Activated naive CD8-positive, alpha-beta T cell treated with anti-CD3 and anti-CD28 coated beads, Interleukin-2, amount 50 U/mL, for 24 hours (primary cell): ENCODE measurements around the gene SHISA3.

Source experiments
- ATAC-seq: fragments of 150-1000 bp; cut with Tn5 transposase; one replicate; pipeline ENCODE4 v1.10.0; 2021
- DNase-seq: peaks from one replicate; pipeline ENCODE4 v3.0.0; 2021
- H3K27ac Mint-ChIP-seq: one replicate; pipeline ENCODE4 v1.8.0; 2021; ENCODE audit warnings: mild to moderate bottlenecking, mixed read lengths
- H3K27me3 Mint-ChIP-seq: one replicate; pipeline ENCODE4 v1.8.0; 2021; ENCODE audit warnings: mixed read lengths
- H3K36me3 Mint-ChIP-seq: one replicate; pipeline ENCODE4 v1.8.0; 2021; ENCODE audit warnings: low read depth, mixed read lengths
- H3K4me1 Mint-ChIP-seq: one replicate; pipeline ENCODE4 v1.8.0; 2021; ENCODE audit warnings: mixed read lengths
- H3K4me3 Mint-ChIP-seq: one replicate; pipeline ENCODE4 v1.8.0; 2021; ENCODE audit warnings: mild to moderate bottlenecking, moderate library complexity, mixed read lengths
- H3K9me3 Mint-ChIP-seq: one replicate; pipeline ENCODE4 v1.8.0; 2021; ENCODE audit warnings: mixed read lengths

SHISA3 gene

DNA sequence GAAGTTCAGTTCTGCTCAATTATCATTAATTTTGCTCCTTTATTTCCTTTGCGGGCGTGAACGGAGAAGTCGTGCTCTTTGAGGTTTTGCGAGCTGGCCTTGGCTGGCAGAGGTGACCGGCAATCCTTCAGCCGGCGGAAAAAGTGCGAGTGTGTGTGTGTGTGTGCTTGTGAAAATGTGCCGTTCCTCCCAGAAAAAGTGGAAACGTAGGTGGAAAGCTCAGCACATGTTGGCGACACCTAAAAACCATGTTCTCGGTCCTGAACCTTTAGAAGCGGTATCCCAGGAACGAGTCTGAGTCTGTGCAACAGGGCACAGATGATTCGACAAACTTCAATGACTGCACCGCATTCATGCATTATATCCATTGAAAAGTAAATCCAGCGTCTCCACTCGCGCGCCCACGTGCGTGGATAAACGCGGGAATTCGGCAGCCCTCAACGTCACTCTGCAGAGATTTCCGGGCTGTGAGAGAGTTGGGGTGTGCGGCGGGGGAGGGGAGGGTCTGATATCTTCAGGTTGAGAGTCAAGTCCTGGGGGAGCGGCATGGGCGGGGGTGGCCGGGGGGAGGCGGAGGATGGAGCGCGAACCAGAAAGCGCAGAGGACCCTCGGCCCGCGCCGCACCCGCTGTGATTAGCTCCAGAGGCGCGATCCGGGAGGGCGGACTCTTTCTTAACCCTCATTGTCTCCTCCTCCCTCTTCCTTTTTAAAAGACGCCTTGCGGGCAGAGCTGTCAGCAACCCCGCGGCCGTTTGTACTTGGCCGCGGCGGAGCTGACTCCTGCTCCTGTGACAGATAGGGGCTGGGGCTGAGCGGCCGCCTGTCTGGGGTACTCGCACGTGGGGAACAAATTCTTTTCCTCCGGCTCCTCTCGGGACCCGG is at the start of gene SHISA3:
Gene SHISA3 (plus strand): TSS at position 737 of the 883 bp plus-strand sequence. CDS start 569 bp downstream, outside the sequence.
- Mint-ChIP-seq H3K4me1 (peaks cover 26% of the 10 kb centered on the region), H3K36me3 (no peaks in the 10 kb centered on the region), H3K27me3 (peaks cover 62% of the 10 kb centered on the region), H3K4me3 (peak within 1 kb of the TSS; percentile 71), H3K27ac (peak within 1 kb of the TSS; percentile 56), H3K9me3 (no peaks in the 10 kb centered on the region)
- ATAC-seq (peak; percentile 42), DNase-seq (peak; percentile 25)

- DNase-seq (no peak), ATAC-seq (no peak)
- Mint-ChIP-seq H3K27me3 (peaks cover 2% of the 10 kb centered on the region), H3K4me3 (no peak overlapping the region), H3K36me3 (no peaks in the 10 kb centered on the region), H3K4me1 (no peaks in the 10 kb centered on the region), H3K9me3 (no peaks in the 10 kb centered on the region), H3K27ac (no peak overlapping the region)
These were observed 49.0 kb upstream of the SHISA3 start for GRCh38 chr4:42348247-42348646.

- Mint-ChIP-seq H3K4me1 (no peaks in the 10 kb centered on the region), H3K27ac (no peak overlapping the region), H3K4me3 (no peak overlapping the region), H3K27me3 (peaks cover 2% of the 10 kb centered on the region), H3K36me3 (no peaks in the 10 kb centered on the region), H3K9me3 (no peaks in the 10 kb centered on the region)
- no peak for ATAC-seq
- no peak for DNase-seq
These were observed 48.6 kb upstream of the SHISA3 start for GRCh38 chr4:42348692-42349091.

GRCh38 chr4:42350611-42351182 is 46.6 kb upstream of the SHISA3 start:
- ATAC-seq: no peak
- no peak overlapping the region for H3K27ac Mint-ChIP-seq
- peaks cover 18% of the 10 kb centered on the region for H3K27me3 Mint-ChIP-seq

DNA sequence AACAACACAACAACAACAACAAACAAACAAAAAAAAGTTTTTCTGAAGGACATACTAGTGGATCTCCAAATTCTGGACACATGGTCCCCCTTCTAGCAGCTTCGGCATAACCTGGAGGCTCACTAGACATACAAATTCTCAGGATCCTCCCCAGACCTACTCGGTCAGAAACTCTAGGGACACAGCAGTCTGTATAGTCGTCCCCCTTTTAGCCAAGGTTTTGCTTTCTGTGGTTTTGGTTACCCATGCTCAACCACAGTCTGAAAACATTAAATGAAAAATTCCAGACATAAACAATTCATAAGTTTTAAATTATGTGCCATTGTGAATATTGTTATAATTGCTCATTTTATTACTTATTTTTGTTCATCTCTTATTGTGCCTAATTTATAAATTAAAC is 45.2 kb upstream of the SHISA3 start:
- DNase-seq: no peak

More at GRCh38 chr4:42350611-42351182, 46.6 kb upstream of the SHISA3 start:
- H3K4me1 Mint-ChIP-seq: no peaks in the 10 kb centered on the region
- no peak overlapping the region for H3K4me3 Mint-ChIP-seq
- DNase-seq: no peak
- H3K36me3 Mint-ChIP-seq: no peaks in the 10 kb centered on the region
- no peaks in the 10 kb centered on the region for H3K9me3 Mint-ChIP-seq

DNA sequence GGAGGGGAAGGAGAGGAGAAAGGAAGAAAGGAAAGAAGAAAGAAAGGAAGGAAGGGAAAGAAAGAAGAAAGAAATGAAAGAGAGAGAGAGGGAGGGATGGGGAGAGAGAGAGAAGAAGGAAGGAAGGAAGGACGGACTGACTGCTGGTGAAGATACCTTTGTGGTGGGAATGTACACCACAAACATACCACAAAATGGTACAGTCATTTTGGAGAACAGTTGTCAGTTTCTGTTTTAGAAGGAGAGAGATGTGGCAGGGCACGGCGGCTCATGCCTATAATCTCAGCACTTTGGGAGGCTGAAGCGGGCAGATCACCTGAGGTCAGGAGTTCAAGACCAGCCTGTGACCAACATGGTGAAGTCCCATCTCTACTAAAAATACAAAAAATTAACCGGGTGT is 40.0 kb upstream of the SHISA3 start:
- Mint-ChIP-seq H3K4me1 (peaks cover 2% of the 10 kb centered on the region), H3K27ac (no peak overlapping the region), H3K4me3 (no peak overlapping the region), H3K36me3 (no peaks in the 10 kb centered on the region), H3K9me3 (no peaks in the 10 kb centered on the region), H3K27me3 (peaks cover 47% of the 10 kb centered on the region)
- no peak for DNase-seq
- ATAC-seq: no peak

More for the DNA sequence above, 45.2 kb upstream of the SHISA3 start:
- Mint-ChIP-seq H3K9me3 (no peaks in the 10 kb centered on the region), H3K27me3 (peaks cover 30% of the 10 kb centered on the region), H3K4me1 (peaks cover 2% of the 10 kb centered on the region), H3K36me3 (no peaks in the 10 kb centered on the region), H3K27ac (no peak overlapping the region), H3K4me3 (no peak overlapping the region)
- ATAC-seq: no peak

DNA sequence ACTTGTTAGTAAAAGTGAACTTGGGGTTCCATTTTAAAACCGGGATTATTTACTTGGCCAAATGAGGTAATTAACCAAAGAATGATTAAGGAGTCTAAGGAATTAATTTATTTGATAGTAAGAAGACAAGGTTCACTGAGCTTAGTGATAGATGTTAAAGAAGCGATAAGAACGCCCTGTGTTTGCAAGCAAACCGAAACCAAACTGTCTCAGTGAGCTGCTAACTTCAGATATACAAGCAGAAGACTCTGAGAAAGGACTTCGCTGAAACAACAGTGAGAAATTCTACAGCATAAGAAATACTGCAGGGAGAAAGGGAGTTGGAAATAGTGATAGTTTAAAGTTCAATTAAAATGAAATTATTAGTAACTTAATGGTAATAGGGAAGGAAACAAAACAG is 37.6 kb upstream of the SHISA3 start:
- Mint-ChIP-seq H3K9me3 (no peaks in the 10 kb centered on the region), H3K27ac (no peak overlapping the region), H3K36me3 (no peaks in the 10 kb centered on the region), H3K4me3 (no peak overlapping the region), H3K27me3 (peaks cover 43% of the 10 kb centered on the region), H3K4me1 (peaks cover 2% of the 10 kb centered on the region)
- ATAC-seq: no peak
- no peak for DNase-seq

DNA sequence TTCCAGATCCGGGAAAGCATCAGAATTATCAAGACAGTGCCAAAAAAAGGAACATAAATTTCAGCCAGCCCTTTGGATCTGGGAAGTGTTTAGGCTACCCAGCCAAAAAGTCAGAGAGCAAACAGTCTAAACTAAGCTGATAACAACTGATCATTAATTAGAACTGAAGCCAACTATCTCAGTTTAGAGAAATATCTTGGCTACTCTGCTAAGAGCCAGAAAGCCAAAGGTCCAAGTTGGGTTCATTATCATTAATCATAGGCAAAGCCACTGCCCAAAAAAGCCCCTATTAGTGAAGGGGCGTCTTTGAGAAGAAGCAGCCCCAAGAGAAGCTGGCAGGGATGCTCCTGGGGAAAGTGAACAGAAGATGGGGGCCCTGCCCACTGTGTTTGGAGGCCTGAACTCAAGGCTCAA is 37.0 kb upstream of the SHISA3 start:
- Mint-ChIP-seq H3K27me3 (peaks cover 39% of the 10 kb centered on the region), H3K4me1 (peaks cover 2% of the 10 kb centered on the region), H3K27ac (no peak overlapping the region), H3K4me3 (no peak overlapping the region), H3K9me3 (no peaks in the 10 kb centered on the region), H3K36me3 (no peaks in the 10 kb centered on the region)
- ATAC-seq: no peak
- DNase-seq: no peak

DNA sequence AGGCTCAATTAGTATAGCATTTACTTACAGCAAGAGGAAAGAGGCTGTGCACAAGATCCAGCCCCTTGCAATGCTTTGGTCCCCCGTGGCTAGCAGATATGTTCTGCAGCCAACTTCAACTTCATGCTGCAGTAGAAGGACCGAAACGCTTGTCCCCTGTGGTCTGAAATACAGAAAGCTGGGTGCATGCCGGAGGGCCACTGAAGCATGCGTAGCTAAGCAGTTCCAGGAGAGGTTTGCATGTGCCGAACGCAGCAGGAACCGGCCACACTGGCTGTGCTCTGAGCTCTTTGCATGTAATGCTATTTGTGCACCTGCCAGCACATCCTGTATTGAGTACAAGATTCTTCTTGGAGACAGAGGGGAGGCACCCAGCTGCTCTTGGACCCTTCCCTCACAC is 35.8 kb upstream of the SHISA3 start:
- Mint-ChIP-seq H3K36me3 (no peaks in the 10 kb centered on the region), H3K27me3 (peaks cover 29% of the 10 kb centered on the region), H3K4me3 (no peak overlapping the region), H3K27ac (no peak overlapping the region), H3K4me1 (peaks cover 2% of the 10 kb centered on the region), H3K9me3 (no peaks in the 10 kb centered on the region)
- no peak for ATAC-seq
- no peak for DNase-seq

- DNase-seq: no peak
- Mint-ChIP-seq H3K27me3 (peaks cover 27% of the 10 kb centered on the region), H3K4me1 (no peaks in the 10 kb centered on the region), H3K4me3 (no peak overlapping the region), H3K27ac (no peak overlapping the region), H3K36me3 (no peaks in the 10 kb centered on the region), H3K9me3 (no peaks in the 10 kb centered on the region)
- no peak for ATAC-seq
These were observed 34.7 kb upstream of the SHISA3 start for GRCh38 chr4:42362591-42362990.

- Mint-ChIP-seq H3K36me3 (no peaks in the 10 kb centered on the region), H3K27me3 (peaks cover 24% of the 10 kb centered on the region)
- ATAC-seq: no peak
These were observed 33.7 kb upstream of the SHISA3 start for GRCh38 chr4:42363614-42364013.

GRCh38 chr4:42364266-42365053 is 32.8 kb upstream of the SHISA3 start:
- no peak for ATAC-seq
- DNase-seq: no peak
- Mint-ChIP-seq H3K27me3 (peaks cover 18% of the 10 kb centered on the region), H3K4me3 (no peak overlapping the region), H3K9me3 (no peaks in the 10 kb centered on the region), H3K36me3 (no peaks in the 10 kb centered on the region), H3K4me1 (no peaks in the 10 kb centered on the region), H3K27ac (no peak overlapping the region)

More at GRCh38 chr4:42363614-42364013, 33.7 kb upstream of the SHISA3 start:
- DNase-seq: no peak
- Mint-ChIP-seq H3K9me3 (no peaks in the 10 kb centered on the region), H3K4me3 (no peak overlapping the region), H3K27ac (no peak overlapping the region), H3K4me1 (no peaks in the 10 kb centered on the region)

DNA sequence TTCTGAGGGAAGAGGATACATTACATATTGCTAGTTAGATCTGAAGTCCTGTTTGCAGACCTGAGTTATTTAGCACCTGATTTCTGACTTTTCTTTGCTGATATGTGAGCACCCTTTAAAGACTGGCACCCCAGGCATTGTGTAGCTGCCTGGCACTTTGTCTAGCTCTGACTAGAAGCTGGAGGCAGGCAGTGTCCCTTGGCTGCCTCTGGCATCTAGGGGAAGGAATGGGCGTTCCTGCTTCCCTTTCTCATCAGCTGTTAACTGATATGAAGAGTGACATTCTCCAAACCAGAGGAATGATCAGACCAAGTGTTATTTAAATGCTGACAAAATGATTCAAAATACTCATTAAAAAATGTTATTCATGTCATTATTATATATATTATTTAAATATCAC is 30.3 kb upstream of the SHISA3 start:
- no peaks in the 10 kb centered on the region for H3K36me3 Mint-ChIP-seq
- H3K4me1 Mint-ChIP-seq: no peaks in the 10 kb centered on the region
- H3K27ac Mint-ChIP-seq: no peak overlapping the region
- DNase-seq (no peak), ATAC-seq (no peak)
- H3K27me3 Mint-ChIP-seq: peaks cover 18% of the 10 kb centered on the region
- no peaks in the 10 kb centered on the region for H3K9me3 Mint-ChIP-seq
- no peak overlapping the region for H3K4me3 Mint-ChIP-seq

DNA sequence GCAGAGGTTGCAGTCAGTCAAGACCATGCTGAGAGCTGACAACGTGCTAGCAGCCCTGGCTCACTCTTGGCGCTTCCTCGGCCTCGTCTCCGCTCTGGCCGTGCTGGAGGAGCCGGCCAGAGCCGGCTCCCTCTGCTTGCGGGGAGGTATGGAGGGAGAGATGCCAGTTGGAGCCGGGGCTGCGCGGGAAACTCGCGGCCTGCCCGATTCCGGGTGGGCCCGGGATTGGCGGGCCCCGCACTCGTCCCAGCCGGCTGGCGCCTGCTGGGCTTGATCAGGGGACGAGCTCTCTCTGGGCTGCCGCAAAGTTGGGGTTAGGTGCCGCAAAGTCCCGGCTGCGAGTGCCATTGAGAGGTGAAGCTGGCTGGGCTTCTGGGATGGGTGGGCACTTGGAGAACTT is 27.8 kb upstream of the SHISA3 start:
- DNase-seq (no peak), ATAC-seq (no peak)
- Mint-ChIP-seq H3K36me3 (no peaks in the 10 kb centered on the region), H3K4me3 (no peak overlapping the region), H3K27me3 (peaks cover 15% of the 10 kb centered on the region), H3K9me3 (no peaks in the 10 kb centered on the region), H3K27ac (no peak overlapping the region), H3K4me1 (no peaks in the 10 kb centered on the region)
